ENCODE results near the gene RNF166.

Gene RNF166

DNA sequence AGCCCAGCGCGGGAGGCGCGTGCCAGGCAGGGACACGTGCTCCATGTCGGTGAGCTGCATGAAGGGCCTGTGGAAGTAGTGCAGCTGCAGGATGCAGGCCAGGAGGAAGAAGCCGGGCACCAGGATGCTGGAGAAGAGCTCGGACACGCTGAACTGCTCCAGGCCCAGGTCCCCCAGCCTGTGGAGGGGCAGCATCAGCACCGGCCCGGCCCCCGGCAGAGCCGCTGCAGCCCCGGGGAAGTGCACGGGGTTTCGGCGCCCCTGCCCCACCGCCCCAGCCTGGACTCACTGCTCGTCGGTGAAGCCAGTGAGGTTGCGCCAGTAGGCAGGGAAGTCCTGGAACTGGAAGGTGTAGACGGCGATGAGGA lies 28.1 kb upstream of the RNF166 start:
- TF ChIP-seq ZNF274 (IDR thresholded peaks at IDR 0.05; ENCODE audit: low read depth, low read length) = no peak
- no peak overlapping the region for H3K4me3 ChIP-seq (ENCODE audit: low read length)

DNA sequence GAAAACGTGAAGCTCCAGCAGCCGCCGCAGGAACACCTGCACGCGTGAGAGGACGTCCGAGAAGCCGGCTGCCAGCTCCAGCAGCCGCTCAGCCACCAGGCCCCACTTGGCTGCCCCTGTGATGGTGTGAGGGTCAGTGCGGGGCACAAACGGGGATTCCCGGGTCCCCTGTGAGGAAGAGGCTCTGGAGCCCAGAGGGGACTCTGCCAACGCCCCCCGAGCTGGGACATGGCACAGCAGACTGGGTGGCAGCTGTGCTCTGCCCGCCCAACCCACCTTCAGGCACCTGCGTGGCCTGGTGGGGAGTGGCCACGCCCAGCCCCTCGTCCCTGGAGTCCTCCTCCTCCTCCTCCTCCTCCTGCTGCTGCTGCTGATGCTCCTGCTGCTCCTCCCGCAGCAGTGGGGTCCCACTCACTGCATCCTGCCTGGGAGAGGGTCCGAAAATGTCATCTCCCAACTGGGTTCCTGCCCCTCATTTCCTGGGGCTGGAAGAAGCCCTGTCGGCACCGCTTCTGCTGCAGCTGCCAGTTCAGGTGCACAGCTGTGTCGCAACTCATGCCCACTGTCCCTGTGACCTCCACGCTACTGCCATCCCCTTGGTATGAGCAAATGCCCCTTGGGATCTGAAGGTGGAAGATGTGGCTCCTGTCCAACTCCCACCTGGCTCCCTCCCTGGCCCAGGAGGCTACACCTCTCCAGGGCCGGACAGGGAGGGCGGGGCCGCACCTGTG lies 27.6 kb upstream of the RNF166 start:
- H3K4me3 ChIP-seq (ENCODE audit: low read length) = no peak overlapping the region
- no peak for TF ChIP-seq ZNF274 (IDR thresholded peaks at IDR 0.05; ENCODE audit: low read depth, low read length)

DNA sequence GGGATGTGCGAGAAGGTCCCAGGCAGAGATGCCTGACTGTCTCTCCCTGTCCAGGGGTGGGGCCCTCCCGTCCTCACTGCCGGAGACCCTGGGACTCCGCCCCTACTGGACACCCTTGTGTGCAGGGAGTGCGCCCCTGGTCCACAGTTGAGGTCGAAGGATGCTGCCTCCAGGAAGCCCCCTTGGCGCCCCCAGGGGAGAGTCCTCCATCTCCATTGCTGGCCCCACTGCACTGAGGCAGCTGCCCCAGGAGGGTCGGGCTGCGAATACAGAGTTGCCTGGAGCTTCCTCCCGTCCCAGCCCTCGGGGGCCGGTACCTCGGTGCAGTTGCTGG lies 26.7 kb upstream of the RNF166 start:
- TF ChIP-seq ZNF274 (IDR thresholded peaks at IDR 0.05; ENCODE audit: low read depth, low read length) = no peak
- H3K4me3 ChIP-seq (ENCODE audit: low read length) = no peak overlapping the region

GRCh38 chr16:88732172-88732960 lies 26.2 kb upstream of the RNF166 start:
- H3K4me3 ChIP-seq (ENCODE audit: low read length) = no peak overlapping the region
- no peak for TF ChIP-seq ZNF274 (IDR thresholded peaks at IDR 0.05; ENCODE audit: low read depth, low read length)

DNA sequence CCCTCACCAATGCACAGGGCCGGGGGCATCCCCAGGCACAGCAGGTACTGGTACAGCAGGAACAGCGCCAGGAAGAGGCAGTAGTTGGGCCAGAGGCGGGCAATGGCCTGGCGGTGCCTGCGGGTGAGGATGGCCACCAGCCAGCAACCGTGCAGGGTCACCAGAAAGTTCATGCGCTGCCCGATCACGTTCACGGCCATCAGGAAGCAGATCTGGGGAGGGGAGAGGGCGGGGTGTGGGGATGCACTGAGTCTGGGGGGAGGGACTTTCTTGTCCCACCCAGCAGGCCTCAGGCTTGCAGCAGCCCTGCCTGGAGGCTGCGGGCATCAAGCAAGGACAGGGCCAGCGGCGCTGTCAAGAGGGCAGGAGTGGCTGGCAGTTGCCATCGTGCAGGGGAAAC lies 25.5 kb upstream of the RNF166 start:
- TF ChIP-seq ZNF274 (IDR thresholded peaks at IDR 0.05; ENCODE audit: low read depth, low read length) = no peak
- no peak overlapping the region for H3K4me3 ChIP-seq (ENCODE audit: low read length)

DNA sequence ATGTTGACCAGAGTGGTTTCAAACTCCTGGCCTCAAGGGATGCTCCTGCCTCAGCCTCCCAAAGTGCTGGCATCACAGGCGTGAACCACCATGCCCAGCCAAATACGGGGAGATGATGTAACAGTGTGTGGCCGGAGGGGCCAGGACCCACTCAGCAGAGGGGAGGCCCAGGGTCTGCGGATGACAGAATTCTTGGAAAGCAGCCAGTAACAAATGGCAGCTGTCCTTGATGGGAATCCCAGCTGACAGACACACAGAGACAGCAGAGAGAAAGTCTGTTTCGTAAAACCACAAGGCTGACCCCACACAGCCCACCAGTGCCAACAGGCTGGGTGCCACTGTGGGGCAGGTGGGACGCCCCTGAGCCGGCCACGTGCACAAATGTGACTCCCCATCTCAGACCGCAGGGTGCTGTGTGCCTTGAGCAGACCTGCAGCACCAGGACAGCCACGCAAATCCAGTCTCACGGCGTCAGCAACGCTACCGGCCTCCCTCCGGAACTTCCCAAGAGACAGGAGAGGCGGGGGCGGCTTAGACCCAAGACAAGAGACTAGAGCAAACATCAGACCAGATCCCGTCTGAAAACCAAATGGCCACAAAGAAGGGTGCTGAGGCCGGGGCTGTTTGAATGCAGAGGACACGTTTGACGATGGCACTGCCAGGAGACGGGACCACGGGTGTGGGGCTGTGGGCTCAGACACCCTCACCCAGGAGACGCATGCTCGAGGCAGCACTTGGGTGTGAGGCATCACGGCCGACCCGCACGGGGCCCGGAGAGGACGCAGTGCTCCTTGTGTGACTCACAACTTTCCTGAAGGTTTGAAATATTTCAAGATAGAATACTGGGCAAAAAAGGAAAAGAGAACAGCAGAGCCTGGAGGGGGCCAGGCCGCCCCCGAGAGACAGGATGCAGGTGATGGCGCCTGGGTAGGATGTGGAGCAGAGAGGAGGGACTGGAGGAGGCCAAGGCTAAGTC lies 24.7 kb upstream of the RNF166 start:
- no peak for TF ChIP-seq ZNF274 (IDR thresholded peaks at IDR 0.05; ENCODE audit: low read depth, low read length)
- H3K4me3 ChIP-seq (ENCODE audit: low read length) = no peak overlapping the region

DNA sequence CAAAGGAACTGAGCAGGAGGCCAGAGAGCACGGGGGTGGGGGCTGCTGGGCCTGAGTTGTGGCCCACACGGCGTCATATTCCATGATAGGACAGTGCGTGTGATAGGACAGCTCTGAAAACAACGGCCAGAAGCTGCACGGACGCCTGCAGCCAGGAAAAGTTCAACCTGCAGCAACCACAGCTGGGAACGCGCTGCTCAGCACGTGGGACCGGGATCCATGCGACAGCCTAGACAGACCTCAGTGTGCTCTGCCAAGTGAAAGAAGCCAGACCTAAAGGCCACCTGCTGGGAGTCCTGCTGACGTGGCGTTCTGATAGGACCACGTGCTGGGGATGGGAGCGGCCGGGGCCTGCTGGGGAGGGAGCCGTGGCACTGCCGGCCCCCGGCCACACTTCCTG lies 21.7 kb upstream of the RNF166 start:
- no peak overlapping the region for H3K4me3 ChIP-seq (ENCODE audit: low read length)
- TF ChIP-seq ZNF274 (IDR thresholded peaks at IDR 0.05; ENCODE audit: low read depth, low read length) = no peak

- no peak overlapping the region for H3K4me3 ChIP-seq (ENCODE audit: low read length)
- TF ChIP-seq ZNF274 (IDR thresholded peaks at IDR 0.05; ENCODE audit: low read depth, low read length) = no peak
Measured at GRCh38 chr16:88726981-88727380, 20.8 kb upstream of the RNF166 start.

- no peak overlapping the region for H3K4me3 ChIP-seq (ENCODE audit: low read length)
- no peak for TF ChIP-seq ZNF274 (IDR thresholded peaks at IDR 0.05; ENCODE audit: low read depth, low read length)
Measured at GRCh38 chr16:88726408-88726749, 20.2 kb upstream of the RNF166 start.

DNA sequence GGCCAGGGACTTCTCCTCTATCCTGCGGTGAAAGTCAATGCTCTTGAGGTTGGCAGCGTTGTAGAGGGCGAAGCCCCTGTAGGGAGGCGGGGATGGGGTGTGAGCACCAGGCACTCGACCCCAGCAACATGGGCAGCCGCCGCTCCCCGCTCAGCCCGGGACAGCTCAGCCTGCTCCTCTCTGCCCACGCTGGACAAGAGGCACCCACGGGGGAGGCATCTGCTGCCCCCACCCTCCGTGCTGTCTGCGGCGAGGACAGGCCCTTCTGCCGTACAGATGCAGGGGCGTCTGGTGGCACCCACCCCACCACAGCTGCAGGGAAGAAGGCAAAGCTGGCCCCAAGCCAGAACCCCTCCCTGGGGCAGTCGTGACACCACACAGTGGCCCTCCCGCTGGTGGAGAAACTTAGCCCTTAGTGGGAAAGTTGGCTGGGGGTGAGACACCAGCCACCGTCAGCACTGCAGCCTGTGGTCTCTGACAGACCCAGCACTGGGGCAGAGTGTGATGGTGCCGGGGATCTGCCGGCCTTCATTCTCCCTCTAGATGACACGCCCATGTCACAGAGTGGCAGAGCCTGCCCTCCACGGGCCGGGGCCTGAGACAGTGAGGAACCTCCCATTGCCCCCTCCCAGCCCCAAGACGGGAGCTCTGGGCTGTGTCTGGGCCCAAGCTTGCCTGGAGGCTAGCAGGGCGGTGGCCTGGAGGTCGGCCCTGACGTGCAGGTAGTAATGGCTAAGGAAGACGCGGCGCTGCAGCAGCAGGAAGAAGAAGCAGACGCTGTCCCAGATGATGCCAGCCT lies 19.6 kb upstream of the RNF166 start:
- no peak overlapping the region for H3K4me3 ChIP-seq (ENCODE audit: low read length)
- TF ChIP-seq ZNF274 (IDR thresholded peaks at IDR 0.05; ENCODE audit: low read depth, low read length) = no peak

DNA sequence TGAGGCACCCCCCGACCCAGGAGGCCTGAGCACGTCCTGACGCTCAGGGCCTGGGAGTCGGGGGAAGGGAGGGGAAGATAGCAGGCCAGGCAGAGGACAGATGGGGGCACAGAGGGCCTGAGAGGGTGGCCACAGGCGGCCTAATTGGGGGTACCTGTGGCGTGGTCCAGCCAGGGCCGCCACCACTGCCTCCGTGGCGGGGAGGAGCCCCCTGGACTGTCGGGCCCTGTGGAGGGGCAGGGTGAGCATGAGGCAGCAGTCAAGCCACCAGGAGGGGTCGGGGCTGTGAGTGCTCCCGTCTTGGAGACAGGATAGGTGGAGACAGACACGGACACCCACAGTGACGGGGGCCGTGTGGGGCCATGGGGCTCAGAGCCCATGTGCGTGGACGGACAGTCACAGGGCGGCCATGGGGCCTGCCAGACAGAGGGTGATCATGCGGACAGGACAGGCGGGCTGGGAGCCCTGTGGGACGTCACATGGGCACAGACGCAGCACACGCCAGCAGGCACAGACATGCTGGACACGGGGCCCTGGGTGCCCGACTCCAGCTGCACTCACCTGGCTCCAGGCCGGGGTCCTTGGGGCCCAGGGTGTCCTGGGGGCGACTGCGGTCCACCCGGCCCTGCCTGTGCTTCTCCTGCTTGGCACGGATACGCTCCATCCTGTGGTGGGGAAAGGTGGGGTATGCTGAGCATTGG lies 18.8 kb upstream of the RNF166 start:
- no peak for TF ChIP-seq ZNF274 (IDR thresholded peaks at IDR 0.05; ENCODE audit: low read depth, low read length)
- no peak overlapping the region for H3K4me3 ChIP-seq (ENCODE audit: low read length)

GRCh38 chr16:88723911-88724310 lies 17.7 kb upstream of the RNF166 start:
- TF ChIP-seq ZNF274 (IDR thresholded peaks at IDR 0.05; ENCODE audit: low read depth, low read length) = no peak
- H3K4me3 ChIP-seq (ENCODE audit: low read length) = no peak overlapping the region

GRCh38 chr16:88723507-88723887 lies 17.3 kb upstream of the RNF166 start:
- no peak overlapping the region for H3K4me3 ChIP-seq (ENCODE audit: low read length)
- no peak for TF ChIP-seq ZNF274 (IDR thresholded peaks at IDR 0.05; ENCODE audit: low read depth, low read length)

All from GM08714 (cell line).